ENCODE measurements around the gene ADISSP.

Gene ADISSP

DNA sequence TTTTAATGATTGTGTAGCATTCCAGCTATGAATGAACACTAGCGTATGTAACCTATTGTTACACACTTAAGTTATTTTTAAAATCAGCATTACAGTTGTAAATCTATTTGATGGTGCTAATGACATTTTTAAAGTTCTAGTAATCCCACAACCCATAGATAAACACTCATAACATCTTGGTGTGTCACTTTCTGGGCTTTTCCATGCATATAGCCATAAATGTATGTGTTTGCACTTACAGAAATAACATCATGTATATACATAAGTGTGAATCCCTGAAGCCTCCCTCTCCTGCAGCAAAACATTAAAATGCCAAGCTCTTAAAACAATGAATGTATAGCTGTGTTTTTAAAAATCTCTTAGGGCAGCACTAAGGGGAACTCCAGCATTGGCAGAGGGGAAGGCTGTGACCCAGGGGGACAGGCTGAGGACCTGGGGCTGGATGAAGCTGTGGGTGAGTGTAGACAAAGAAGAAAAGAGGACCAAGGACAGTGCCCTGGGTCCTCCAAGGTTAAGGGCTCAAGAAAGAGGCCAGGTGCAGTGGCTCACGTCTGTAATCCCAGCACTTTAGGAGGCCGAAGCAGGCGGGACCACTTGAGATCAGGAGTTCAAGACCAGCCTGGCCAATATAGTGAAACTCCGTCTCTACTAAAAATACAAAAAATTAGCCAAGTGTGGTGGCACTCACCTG is 19.9 kb upstream of the ADISSP start:
- TF ChIP-seq BACH2 (CRISPR knock-in tag; IDR thresholded peaks at IDR 0.05; ENCODE audit: borderline replicate concordance) (no peak), ZNF70 (CRISPR knock-in tag; IDR thresholded peaks at IDR 0.05) (no peak), ZNF565 (CRISPR knock-in tag; conservative IDR thresholded peaks at IDR 0.05; ENCODE audit: low read depth) (no peak)
- TF ChIP-seq, protein P1, sequence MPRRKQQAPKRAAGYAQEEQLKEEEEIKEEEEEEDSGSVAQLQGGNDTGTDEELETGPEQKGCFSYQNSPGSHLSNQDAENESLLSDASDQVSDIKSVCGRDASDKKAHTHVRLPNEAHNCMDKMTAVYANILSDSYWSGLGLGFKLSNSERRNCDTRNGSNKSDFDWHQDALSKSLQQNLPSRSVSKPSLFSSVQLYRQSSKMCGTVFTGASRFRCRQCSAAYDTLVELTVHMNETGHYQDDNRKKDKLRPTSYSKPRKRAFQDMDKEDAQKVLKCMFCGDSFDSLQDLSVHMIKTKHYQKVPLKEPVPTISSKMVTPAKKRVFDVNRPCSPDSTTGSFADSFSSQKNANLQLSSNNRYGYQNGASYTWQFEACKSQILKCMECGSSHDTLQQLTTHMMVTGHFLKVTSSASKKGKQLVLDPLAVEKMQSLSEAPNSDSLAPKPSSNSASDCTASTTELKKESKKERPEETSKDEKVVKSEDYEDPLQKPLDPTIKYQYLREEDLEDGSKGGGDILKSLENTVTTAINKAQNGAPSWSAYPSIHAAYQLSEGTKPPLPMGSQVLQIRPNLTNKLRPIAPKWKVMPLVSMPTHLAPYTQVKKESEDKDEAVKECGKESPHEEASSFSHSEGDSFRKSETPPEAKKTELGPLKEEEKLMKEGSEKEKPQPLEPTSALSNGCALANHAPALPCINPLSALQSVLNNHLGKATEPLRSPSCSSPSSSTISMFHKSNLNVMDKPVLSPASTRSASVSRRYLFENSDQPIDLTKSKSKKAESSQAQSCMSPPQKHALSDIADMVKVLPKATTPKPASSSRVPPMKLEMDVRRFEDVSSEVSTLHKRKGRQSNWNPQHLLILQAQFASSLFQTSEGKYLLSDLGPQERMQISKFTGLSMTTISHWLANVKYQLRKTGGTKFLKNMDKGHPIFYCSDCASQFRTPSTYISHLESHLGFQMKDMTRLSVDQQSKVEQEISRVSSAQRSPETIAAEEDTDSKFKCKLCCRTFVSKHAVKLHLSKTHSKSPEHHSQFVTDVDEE (CRISPR knock-in tag; IDR thresholded peaks at IDR 0.05), result no peak
- ATAC-seq, result no peak

DNA sequence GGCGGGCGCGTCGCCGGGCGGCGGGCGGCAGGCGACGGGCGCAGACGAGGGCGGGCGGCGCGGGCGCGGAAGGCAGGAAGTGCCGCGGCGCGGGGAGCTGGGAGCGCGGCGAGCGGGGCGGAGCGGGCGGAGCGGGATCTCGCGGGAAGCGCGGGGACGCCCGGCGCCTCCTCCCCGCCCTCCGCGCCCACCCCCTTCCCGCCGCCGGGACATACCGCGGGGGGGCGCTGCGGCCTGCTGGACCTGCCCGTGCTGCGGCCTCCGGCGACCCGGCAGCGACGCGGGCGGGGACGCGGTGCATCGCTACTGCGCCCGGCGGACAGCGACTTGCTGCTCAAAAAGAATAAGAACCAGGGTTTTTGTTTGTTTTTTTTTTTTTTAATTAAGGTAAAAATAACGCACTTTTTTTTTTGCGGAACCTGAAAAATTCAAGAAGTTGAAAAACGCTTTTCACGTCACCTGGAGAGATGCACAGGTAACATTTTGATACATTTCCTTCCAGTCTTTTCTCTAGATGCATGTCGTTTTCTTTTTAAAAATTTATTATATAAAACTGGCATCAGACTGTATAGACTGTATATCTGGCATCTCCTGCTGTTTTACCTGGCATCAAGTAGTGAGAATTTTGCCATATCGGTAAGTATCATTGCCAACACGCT is 19.2 kb upstream of the ADISSP start, which contains the start of gene CENPB:
CENPB (minus strand) TSS at position 76 of the 659 bp plus-strand sequence. CDS start 257 bp downstream, outside the sequence.
- TF ChIP-seq, protein P2, sequence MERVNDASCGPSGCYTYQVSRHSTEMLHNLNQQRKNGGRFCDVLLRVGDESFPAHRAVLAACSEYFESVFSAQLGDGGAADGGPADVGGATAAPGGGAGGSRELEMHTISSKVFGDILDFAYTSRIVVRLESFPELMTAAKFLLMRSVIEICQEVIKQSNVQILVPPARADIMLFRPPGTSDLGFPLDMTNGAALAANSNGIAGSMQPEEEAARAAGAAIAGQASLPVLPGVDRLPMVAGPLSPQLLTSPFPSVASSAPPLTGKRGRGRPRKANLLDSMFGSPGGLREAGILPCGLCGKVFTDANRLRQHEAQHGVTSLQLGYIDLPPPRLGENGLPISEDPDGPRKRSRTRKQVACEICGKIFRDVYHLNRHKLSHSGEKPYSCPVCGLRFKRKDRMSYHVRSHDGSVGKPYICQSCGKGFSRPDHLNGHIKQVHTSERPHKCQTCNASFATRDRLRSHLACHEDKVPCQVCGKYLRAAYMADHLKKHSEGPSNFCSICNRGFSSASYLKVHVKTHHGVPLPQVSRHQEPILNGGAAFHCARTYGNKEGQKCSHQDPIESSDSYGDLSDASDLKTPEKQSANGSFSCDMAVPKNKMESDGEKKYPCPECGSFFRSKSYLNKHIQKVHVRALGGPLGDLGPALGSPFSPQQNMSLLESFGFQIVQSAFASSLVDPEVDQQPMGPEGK (CRISPR knock-in tag; IDR thresholded peaks at IDR 0.05; ENCODE audit: borderline replicate concordance), result no peak
- TF ChIP-seq, protein P3, sequence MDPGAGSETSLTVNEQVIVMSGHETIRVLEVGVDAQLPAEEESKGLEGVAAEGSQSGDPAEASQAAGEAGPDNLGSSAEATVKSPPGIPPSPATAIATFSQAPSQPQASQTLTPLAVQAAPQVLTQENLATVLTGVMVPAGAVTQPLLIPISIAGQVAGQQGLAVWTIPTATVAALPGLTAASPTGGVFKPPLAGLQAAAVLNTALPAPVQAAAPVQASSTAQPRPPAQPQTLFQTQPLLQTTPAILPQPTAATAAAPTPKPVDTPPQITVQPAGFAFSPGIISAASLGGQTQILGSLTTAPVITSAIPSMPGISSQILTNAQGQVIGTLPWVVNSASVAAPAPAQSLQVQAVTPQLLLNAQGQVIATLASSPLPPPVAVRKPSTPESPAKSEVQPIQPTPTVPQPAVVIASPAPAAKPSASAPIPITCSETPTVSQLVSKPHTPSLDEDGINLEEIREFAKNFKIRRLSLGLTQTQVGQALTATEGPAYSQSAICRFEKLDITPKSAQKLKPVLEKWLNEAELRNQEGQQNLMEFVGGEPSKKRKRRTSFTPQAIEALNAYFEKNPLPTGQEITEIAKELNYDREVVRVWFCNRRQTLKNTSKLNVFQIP (CRISPR knock-in tag; IDR thresholded peaks at IDR 0.05; ENCODE audit: borderline replicate concordance, low read depth), result no peak
- TF ChIP-seq CSDC2 (CRISPR knock-in tag; IDR thresholded peaks at IDR 0.05) (no peak), RARB (CRISPR knock-in tag; IDR thresholded peaks at IDR 0.05) (no peak), ZNF8 (CRISPR knock-in tag; IDR thresholded peaks at IDR 0.05) (no peak), ZNF70 (CRISPR knock-in tag; IDR thresholded peaks at IDR 0.05) (no peak), BACH2 (CRISPR knock-in tag; IDR thresholded peaks at IDR 0.05; ENCODE audit: borderline replicate concordance) (no peak), ISL1 (CRISPR knock-in tag; IDR thresholded peaks at IDR 0.05) (no peak), ZFP3 (CRISPR knock-in tag; IDR thresholded peaks at IDR 0.05) (no peak), ZC3H10 (CRISPR knock-in tag; IDR thresholded peaks at IDR 0.05) (no peak), SNAI2 (CRISPR knock-in tag; IDR thresholded peaks at IDR 0.05) (no peak), OSR1 (CRISPR knock-in tag; IDR thresholded peaks at IDR 0.05) (no peak), GLIS3 (CRISPR knock-in tag; IDR thresholded peaks at IDR 0.05) (no peak), TOX (CRISPR knock-in tag; IDR thresholded peaks at IDR 0.05; ENCODE audit: borderline replicate concordance) (no peak), ESRRG (CRISPR knock-in tag; IDR thresholded peaks at IDR 0.05) (no peak), TCF4 (CRISPR knock-in tag; IDR thresholded peaks at IDR 0.05; ENCODE audit: borderline replicate concordance) (no peak)
- TF ChIP-seq, protein P1 (CRISPR knock-in tag; IDR thresholded peaks at IDR 0.05), result no peak
- TF ChIP-seq, protein P4, sequence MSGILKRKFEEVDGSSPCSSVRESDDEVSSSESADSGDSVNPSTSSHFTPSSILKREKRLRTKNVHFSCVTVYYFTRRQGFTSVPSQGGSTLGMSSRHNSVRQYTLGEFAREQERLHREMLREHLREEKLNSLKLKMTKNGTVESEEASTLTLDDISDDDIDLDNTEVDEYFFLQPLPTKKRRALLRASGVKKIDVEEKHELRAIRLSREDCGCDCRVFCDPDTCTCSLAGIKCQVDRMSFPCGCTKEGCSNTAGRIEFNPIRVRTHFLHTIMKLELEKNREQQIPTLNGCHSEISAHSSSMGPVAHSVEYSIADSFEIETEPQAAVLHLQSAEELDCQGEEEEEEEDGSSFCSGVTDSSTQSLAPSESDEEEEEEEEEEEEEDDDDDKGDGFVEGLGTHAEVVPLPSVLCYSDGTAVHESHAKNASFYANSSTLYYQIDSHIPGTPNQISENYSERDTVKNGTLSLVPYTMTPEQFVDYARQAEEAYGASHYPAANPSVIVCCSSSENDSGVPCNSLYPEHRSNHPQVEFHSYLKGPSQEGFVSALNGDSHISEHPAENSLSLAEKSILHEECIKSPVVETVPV (CRISPR knock-in tag; IDR thresholded peaks at IDR 0.05), result no peak
- ATAC-seq, result peak; percentile 86
